ENCODE data around the gene DPY30. TPM values are rescaled to one million over a fixed set of nuclear protein-coding genes. Genes with fewer than 3 reads are reported as not detected.
A peak's percentile ranks its signal among the peaks of the same experiment; 100 is the strongest.

The DPY30 gene
- polyA plus RNA-seq, 1 of the 3 experiments (the other 2 are of a cell fraction) = 155 TPM

- DNase-seq = no peak
- Histone ChIP-seq H3F3A (replicated peaks; ENCODE audit: insufficient read depth) (peaks cover 3% of the 10 kb centered on the region), H3K9me2 (no peaks in the 10 kb centered on the region), H3K36me3 (replicated peaks in 1 of 2; ENCODE audit: control insufficient read depth in 1 of 2, insufficient read depth in 2 of 2, low read length in 1 of 2) (peaks cover 0 to 3% of the 10 kb centered on the region in 2 experiments), H3K79me2 (ENCODE audit: insufficient read depth) (peaks cover 100% of the 10 kb centered on the region), H4K20me1 (ENCODE audit: insufficient read depth) (peaks cover 82% of the 10 kb centered on the region), H3K27me3 (ENCODE audit: insufficient read depth) (no peaks in the 10 kb centered on the region), H3K9me3 (no peaks in the 10 kb centered on the region), H3K9ac (no peak overlapping the region), H3K4me2 (no peak overlapping the region; the same call in 1 of the 2 replicates), H3K4me3 (ENCODE audit: low read depth in 2 of 2, low read length in 1 of 2) (no peak overlapping the region), H2AFZ (ENCODE audit: low read depth) (no peak overlapping the region), H3K4me1 (ENCODE audit: control insufficient read depth in 1 of 2, insufficient read depth in 2 of 2, low read depth in 1 of 2, low read length in 1 of 2) (peaks cover 0 to 7% of the 10 kb centered on the region in 2 experiments; a peak in 2 of 4 replicates), H3K27ac (ENCODE audit: low read depth in 2 of 2, low read length in 1 of 2) (peak overlapping the region in 1 of 2 experiments; percentile 1; a peak in 1 of 4 replicates)
- 96% methylated on average over 3 of the region's 3 CpGs for WGBS (ENCODE audit: low lambda C conversion rate)
- POLR2A ChIA-PET = no interaction called here
- TF ChIP-seq RXRA (IDR thresholded peaks at IDR 0.05; ENCODE audit: borderline replicate concordance, low read depth) = no peak
- TF ChIP-seq SIN3A (IDR thresholded peaks at IDR 0.05; ENCODE audit: borderline replicate concordance, low read depth, low read length) = no peak
- TF ChIP-seq ELF1 (IDR thresholded peaks at IDR 0.05) = no peak
- TF ChIP-seq REST (IDR thresholded peaks at IDR 0.05; ENCODE audit: low read depth, low read length) = no peak
- no peak for TF ChIP-seq NFIC (IDR thresholded peaks at IDR 0.05; ENCODE audit: borderline replicate concordance)
- TF ChIP-seq RFX5 (IDR thresholded peaks at IDR 0.05; ENCODE audit: low read length) = no peak
- TF ChIP-seq EP300 (IDR thresholded peaks at IDR 0.05; ENCODE audit: borderline replicate concordance in 1 of 2, low read depth in 1 of 2, low read length in 1 of 2) = no peak
- TF ChIP-seq MXI1 (IDR thresholded peaks at IDR 0.05; ENCODE audit: low read depth, low read length) = no peak
- TF ChIP-seq TAF1 (IDR thresholded peaks at IDR 0.05; ENCODE audit: borderline replicate concordance, low read depth, low read length) = no peak
- TF ChIP-seq, protein P1, sequence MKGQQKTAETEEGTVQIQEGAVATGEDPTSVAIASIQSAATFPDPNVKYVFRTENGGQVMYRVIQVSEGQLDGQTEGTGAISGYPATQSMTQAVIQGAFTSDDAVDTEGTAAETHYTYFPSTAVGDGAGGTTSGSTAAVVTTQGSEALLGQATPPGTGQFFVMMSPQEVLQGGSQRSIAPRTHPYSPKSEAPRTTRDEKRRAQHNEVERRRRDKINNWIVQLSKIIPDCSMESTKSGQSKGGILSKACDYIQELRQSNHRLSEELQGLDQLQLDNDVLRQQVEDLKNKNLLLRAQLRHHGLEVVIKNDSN (IDR thresholded peaks at IDR 0.05; ENCODE audit: borderline replicate concordance, low read depth) = no peak
- no peak for TF ChIP-seq FOXM1 (IDR thresholded peaks at IDR 0.05; ENCODE audit: low read depth)
- TF ChIP-seq, protein P2, sequence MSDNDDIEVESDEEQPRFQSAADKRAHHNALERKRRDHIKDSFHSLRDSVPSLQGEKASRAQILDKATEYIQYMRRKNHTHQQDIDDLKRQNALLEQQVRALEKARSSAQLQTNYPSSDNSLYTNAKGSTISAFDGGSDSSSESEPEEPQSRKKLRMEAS (IDR thresholded peaks at IDR 0.05; ENCODE audit: low read depth) = no peak
- TF ChIP-seq FOSL2 (IDR thresholded peaks at IDR 0.05; ENCODE audit: borderline replicate concordance, low read depth) = no peak
- TF ChIP-seq EZH2phosphoT487 (IDR thresholded peaks at IDR 0.05; ENCODE audit: borderline replicate concordance, low read depth) = no peak
- no peak for TF ChIP-seq RAD21 (IDR thresholded peaks at IDR 0.05; ENCODE audit: low read length)
- TF ChIP-seq, protein P3, sequence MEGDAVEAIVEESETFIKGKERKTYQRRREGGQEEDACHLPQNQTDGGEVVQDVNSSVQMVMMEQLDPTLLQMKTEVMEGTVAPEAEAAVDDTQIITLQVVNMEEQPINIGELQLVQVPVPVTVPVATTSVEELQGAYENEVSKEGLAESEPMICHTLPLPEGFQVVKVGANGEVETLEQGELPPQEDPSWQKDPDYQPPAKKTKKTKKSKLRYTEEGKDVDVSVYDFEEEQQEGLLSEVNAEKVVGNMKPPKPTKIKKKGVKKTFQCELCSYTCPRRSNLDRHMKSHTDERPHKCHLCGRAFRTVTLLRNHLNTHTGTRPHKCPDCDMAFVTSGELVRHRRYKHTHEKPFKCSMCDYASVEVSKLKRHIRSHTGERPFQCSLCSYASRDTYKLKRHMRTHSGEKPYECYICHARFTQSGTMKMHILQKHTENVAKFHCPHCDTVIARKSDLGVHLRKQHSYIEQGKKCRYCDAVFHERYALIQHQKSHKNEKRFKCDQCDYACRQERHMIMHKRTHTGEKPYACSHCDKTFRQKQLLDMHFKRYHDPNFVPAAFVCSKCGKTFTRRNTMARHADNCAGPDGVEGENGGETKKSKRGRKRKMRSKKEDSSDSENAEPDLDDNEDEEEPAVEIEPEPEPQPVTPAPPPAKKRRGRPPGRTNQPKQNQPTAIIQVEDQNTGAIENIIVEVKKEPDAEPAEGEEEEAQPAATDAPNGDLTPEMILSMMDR (IDR thresholded peaks at IDR 0.05) = no peak
- CTCF ChIA-PET = no interaction called here
These were observed 42.0 kb downstream of the DPY30 start for GRCh38 chr2:31997653-31998052.
